ENCODE measurements around the gene DKK2. TPM values are rescaled to one million over a fixed set of nuclear protein-coding genes. Genes with fewer than 3 reads are reported as not detected.

Gene DKK2
- total RNA-seq, 4 donors from 2014 or later = 0.61 to 3.2 (median 1.8) TPM

GRCh38 chr4:106898621-106899230, 137.4 kb downstream of the DKK2 start:
- intact Hi-C loops (cut with DNase I; ENCODE audit: low total_unique reads) = no loop called here
- DNase-seq (ENCODE audit: low spot score in 2 of 2) = no peak
- WGBS, 2 donors = 45% methylated on average over 4 of the region's 4 CpGs
- TF ChIP-seq POLR2A (IDR thresholded peaks at IDR 0.05) (no peak), CTCF (IDR thresholded peaks at IDR 0.05) (no peak)
- H3K4me3 ChIP-seq (ENCODE audit: low read depth, poor library complexity, severe bottlenecking) = no peak overlapping the region

- TF ChIP-seq POLR2A (IDR thresholded peaks at IDR 0.05) = no peak
- TF ChIP-seq CTCF (IDR thresholded peaks at IDR 0.05) = no peak
- DNase-seq (ENCODE audit: low spot score in 2 of 2) = peak; percentile 16 to 84
- intact Hi-C loops (cut with DNase I; ENCODE audit: low total_unique reads) = no loop called here
- no peak overlapping the region for H3K4me3 ChIP-seq (ENCODE audit: low read depth, poor library complexity, severe bottlenecking)
- 14 to 17% methylated on average over 3 of the region's 3 CpGs for WGBS, 2 donors
Observed at GRCh38 chr4:106893903-106894302, 142.2 kb downstream of the DKK2 start.

GRCh38 chr4:106893395-106893881, 142.7 kb downstream of the DKK2 start:
- 82 to 83% methylated on average over 8 of the region's 8 CpGs for WGBS, 2 donors
- TF ChIP-seq POLR2A (IDR thresholded peaks at IDR 0.05) = no peak
- TF ChIP-seq CTCF (IDR thresholded peaks at IDR 0.05) = no peak
- H3K4me3 ChIP-seq (ENCODE audit: low read depth, poor library complexity, severe bottlenecking) = no peak overlapping the region
- intact Hi-C loops (cut with DNase I; ENCODE audit: low total_unique reads) = no loop called here
- no peak for DNase-seq (ENCODE audit: low spot score in 2 of 2)

GRCh38 chr4:106892786-106893185, 143.3 kb downstream of the DKK2 start:
- WGBS, 2 donors = 85 to 94% methylated on average over 6 of the region's 6 CpGs
- intact Hi-C loops (cut with DNase I; ENCODE audit: low total_unique reads) = no loop called here
- peak in 1 of 2 donors; percentile 80 for DNase-seq (ENCODE audit: low spot score in 2 of 2)
- no peak for TF ChIP-seq POLR2A (IDR thresholded peaks at IDR 0.05)
- TF ChIP-seq CTCF (IDR thresholded peaks at IDR 0.05) = no peak
- H3K4me3 ChIP-seq (ENCODE audit: low read depth, poor library complexity, severe bottlenecking) = no peak overlapping the region

GRCh38 chr4:106875340-106875739, 160.8 kb downstream of the DKK2 start:
- TF ChIP-seq CTCF (IDR thresholded peaks at IDR 0.05) = no peak
- no peak for TF ChIP-seq POLR2A (IDR thresholded peaks at IDR 0.05)
- 81 to 87% methylated on average over 7 of the region's 7 CpGs for WGBS, 2 donors
- intact Hi-C loops (cut with DNase I; ENCODE audit: low total_unique reads) = no loop called here
- H3K4me3 ChIP-seq (ENCODE audit: low read depth, poor library complexity, severe bottlenecking) = no peak overlapping the region
- no peak for DNase-seq (ENCODE audit: low spot score in 2 of 2)
